ENCODE results near the gene NAV2.

DNA sequence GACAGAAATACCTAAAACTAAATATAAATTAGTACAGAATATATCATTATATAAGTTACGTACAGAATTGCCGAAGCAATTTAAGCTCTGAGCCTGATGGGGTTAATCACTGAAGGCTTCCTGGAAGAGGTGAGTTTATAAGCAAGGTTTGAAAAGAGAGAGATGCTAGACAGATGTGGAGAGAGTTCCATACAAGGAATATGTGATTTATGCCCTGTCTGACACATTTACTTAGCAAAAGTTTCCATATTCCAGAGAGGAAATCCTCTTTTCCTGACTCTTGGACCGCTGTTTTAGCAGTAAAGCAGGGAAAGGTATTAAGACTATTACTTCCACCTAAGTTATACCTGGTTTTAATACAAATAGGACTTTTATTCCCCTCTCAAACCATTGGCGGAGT lies 382.6 kb downstream of the NAV2 start:
- TF ChIP-seq FOXP2 (optimal IDR thresholded peaks at IDR 0.05; ENCODE audit: control extremely low read depth, extremely low read length, insufficient read depth): no peak
- no peak for TF ChIP-seq EZH2 (IDR thresholded peaks at IDR 0.05)

Data from SK-N-MC (cell line).